ENCODE results near the gene KCNMA1.

KCNMA1 gene

GRCh38 chr10:77492368-77492994 is 145.1 kb downstream of the KCNMA1 start:
- H3K79me1 ChIP-seq (ENCODE audit: low read depth, low read length): no peaks in the 10 kb centered on the region
- no peaks in the 10 kb centered on the region for H3K9me3 ChIP-seq (replicated peaks in 1 of 2; ENCODE audit: control insufficient read depth in 2 of 2, insufficient read depth in 1 of 2, low read depth in 1 of 2, low read length in 2 of 2)
- no peak overlapping the region for H2BK12ac ChIP-seq (ENCODE audit: low read length)
- no CpG with 5 or more reads among the region's 4 CpGs for WGBS, 2 donors (ENCODE audit: extremely low coverage in 2 of 2, insufficient read length in 2 of 2, insufficient replicate concordance in 1 of 2)
- DNase-seq (ENCODE audit: low spot score): no peak
- H2BK120ac ChIP-seq (ENCODE audit: low read depth, low read length): no peak overlapping the region
- H3K4me1 ChIP-seq (ENCODE audit: control insufficient read depth in 2 of 2, insufficient read depth in 1 of 2, low read depth in 1 of 2, low read length in 2 of 2): peaks cover 3 to 8% of the 10 kb centered on the region in 2 donors
- H3K4me2 ChIP-seq (ENCODE audit: insufficient read depth, low read length, poor library complexity, severe bottlenecking): no peak overlapping the region
- no peak overlapping the region for H4K91ac ChIP-seq (ENCODE audit: low read depth, low read length, poor library complexity)
- no peaks in the 10 kb centered on the region for H3K27me3 ChIP-seq (ENCODE audit: control insufficient read depth in 3 of 3, insufficient read depth in 3 of 3, low read depth in 1 of 3, low read length in 3 of 3)
- H3K18ac ChIP-seq (ENCODE audit: low read length): no peak overlapping the region
- no peak overlapping the region for H3K4me3 ChIP-seq (ENCODE audit: low read length in 2 of 2)
- no peak overlapping the region for H4K8ac ChIP-seq (ENCODE audit: low read depth, low read length)
- no peak overlapping the region for H2AFZ ChIP-seq (ENCODE audit: low read length)
- no peak overlapping the region for H2BK5ac ChIP-seq (ENCODE audit: low read length)
- no peaks in the 10 kb centered on the region for H3K36me3 ChIP-seq (replicated peaks in 1 of 2; ENCODE audit: control insufficient read depth in 2 of 2, insufficient read depth in 2 of 2, low read length in 2 of 2)
- H3K4ac ChIP-seq (ENCODE audit: low read length): no peak overlapping the region
- no peak overlapping the region for H3K27ac ChIP-seq (replicated peaks; ENCODE audit: low read length)
- no peak overlapping the region for H2BK15ac ChIP-seq (ENCODE audit: low read length)
- no peak overlapping the region for H3K14ac ChIP-seq (ENCODE audit: low read length)
- no peak overlapping the region for H3K9ac ChIP-seq (ENCODE audit: low read depth, low read length, poor library complexity)
- H2AK5ac ChIP-seq (ENCODE audit: low read depth, low read length): no peak overlapping the region
- no peak overlapping the region for H3K23ac ChIP-seq (ENCODE audit: low read depth, low read length, poor library complexity)

GRCh38 chr10:77490534-77491314 is 146.9 kb downstream of the KCNMA1 start:
- no peaks in the 10 kb centered on the region for H3K4me1 ChIP-seq (ENCODE audit: control insufficient read depth in 2 of 2, insufficient read depth in 1 of 2, low read depth in 1 of 2, low read length in 2 of 2)
- H3K4me3 ChIP-seq (ENCODE audit: low read length in 2 of 2): no peak overlapping the region
- no peaks in the 10 kb centered on the region for H3K36me3 ChIP-seq (replicated peaks in 1 of 2; ENCODE audit: control insufficient read depth in 2 of 2, insufficient read depth in 2 of 2, low read length in 2 of 2)
- H3K18ac ChIP-seq (ENCODE audit: low read length): no peak overlapping the region
- H2BK120ac ChIP-seq (ENCODE audit: low read depth, low read length): no peak overlapping the region
- H3K79me1 ChIP-seq (ENCODE audit: low read depth, low read length): no peaks in the 10 kb centered on the region
- DNase-seq (ENCODE audit: low spot score): no peak
- no peak overlapping the region for H2BK15ac ChIP-seq (ENCODE audit: low read length)
- no CpG with 5 or more reads among the region's 6 CpGs for WGBS, 2 donors (ENCODE audit: extremely low coverage in 2 of 2, insufficient read length in 2 of 2, insufficient replicate concordance in 1 of 2)
- no peak overlapping the region for H2BK12ac ChIP-seq (ENCODE audit: low read length)
- H2BK5ac ChIP-seq (ENCODE audit: low read length): no peak overlapping the region
- H3K4ac ChIP-seq (ENCODE audit: low read length): no peak overlapping the region
- H3K23ac ChIP-seq (ENCODE audit: low read depth, low read length, poor library complexity): no peak overlapping the region
- no peaks in the 10 kb centered on the region for H3K27me3 ChIP-seq (ENCODE audit: control insufficient read depth in 3 of 3, insufficient read depth in 3 of 3, low read depth in 1 of 3, low read length in 3 of 3)
- H3K27ac ChIP-seq (replicated peaks; ENCODE audit: low read length): no peak overlapping the region
- H2AK5ac ChIP-seq (ENCODE audit: low read depth, low read length): no peak overlapping the region
- H4K8ac ChIP-seq (ENCODE audit: low read depth, low read length): no peak overlapping the region
- no peak overlapping the region for H4K91ac ChIP-seq (ENCODE audit: low read depth, low read length, poor library complexity)
- H3K9me3 ChIP-seq (replicated peaks in 1 of 2; ENCODE audit: control insufficient read depth in 2 of 2, insufficient read depth in 1 of 2, low read depth in 1 of 2, low read length in 2 of 2): no peaks in the 10 kb centered on the region
- no peak overlapping the region for H3K9ac ChIP-seq (ENCODE audit: low read depth, low read length, poor library complexity)
- H2AFZ ChIP-seq (ENCODE audit: low read length): no peak overlapping the region
- no peak overlapping the region for H3K14ac ChIP-seq (ENCODE audit: low read length)
- H3K4me2 ChIP-seq (ENCODE audit: insufficient read depth, low read length, poor library complexity, severe bottlenecking): no peak overlapping the region

- Histone ChIP-seq H3K9me3 (replicated peaks in 1 of 2; ENCODE audit: control insufficient read depth in 2 of 2, insufficient read depth in 1 of 2, low read depth in 1 of 2, low read length in 2 of 2) (no peaks in the 10 kb centered on the region), H3K9ac (ENCODE audit: low read depth, low read length, poor library complexity) (no peak overlapping the region), H2BK15ac (ENCODE audit: low read length) (no peak overlapping the region), H2BK120ac (ENCODE audit: low read depth, low read length) (no peak overlapping the region), H3K79me1 (ENCODE audit: low read depth, low read length) (no peaks in the 10 kb centered on the region), H3K4me2 (ENCODE audit: insufficient read depth, low read length, poor library complexity, severe bottlenecking) (no peak overlapping the region), H2AFZ (ENCODE audit: low read length) (no peak overlapping the region), H3K27ac (replicated peaks; ENCODE audit: low read length) (no peak overlapping the region), H2AK5ac (ENCODE audit: low read depth, low read length) (no peak overlapping the region), H3K4me1 (ENCODE audit: control insufficient read depth in 2 of 2, insufficient read depth in 1 of 2, low read depth in 1 of 2, low read length in 2 of 2) (peaks cover 0 to 15% of the 10 kb centered on the region in 2 donors), H3K23ac (ENCODE audit: low read depth, low read length, poor library complexity) (no peak overlapping the region), H4K91ac (ENCODE audit: low read depth, low read length, poor library complexity) (no peak overlapping the region), H2BK5ac (ENCODE audit: low read length) (no peak overlapping the region), H2BK12ac (ENCODE audit: low read length) (no peak overlapping the region), H3K14ac (ENCODE audit: low read length) (no peak overlapping the region), H3K27me3 (ENCODE audit: control insufficient read depth in 3 of 3, insufficient read depth in 3 of 3, low read depth in 1 of 3, low read length in 3 of 3) (no peaks in the 10 kb centered on the region), H3K36me3 (replicated peaks in 1 of 2; ENCODE audit: control insufficient read depth in 2 of 2, insufficient read depth in 2 of 2, low read length in 2 of 2) (no peaks in the 10 kb centered on the region), H3K4me3 (ENCODE audit: low read length in 2 of 2) (no peak overlapping the region), H3K4ac (ENCODE audit: low read length) (no peak overlapping the region), H4K8ac (ENCODE audit: low read depth, low read length) (no peak overlapping the region), H3K18ac (ENCODE audit: low read length) (no peak overlapping the region)
- DNase-seq (ENCODE audit: low spot score): no peak
- no CpG with 5 or more reads among the region's 3 CpGs for WGBS, 2 donors (ENCODE audit: extremely low coverage in 2 of 2, insufficient read length in 2 of 2, insufficient replicate concordance in 1 of 2)
Observed at GRCh38 chr10:77486517-77486916, 151.1 kb downstream of the KCNMA1 start.

- Histone ChIP-seq H3K4ac (ENCODE audit: low read length) (no peak overlapping the region), H3K23ac (ENCODE audit: low read depth, low read length, poor library complexity) (no peak overlapping the region), H2BK15ac (ENCODE audit: low read length) (no peak overlapping the region), H3K18ac (ENCODE audit: low read length) (no peak overlapping the region), H2AK5ac (ENCODE audit: low read depth, low read length) (no peak overlapping the region), H3K36me3 (replicated peaks in 1 of 2; ENCODE audit: control insufficient read depth in 2 of 2, insufficient read depth in 2 of 2, low read length in 2 of 2) (no peaks in the 10 kb centered on the region), H2BK5ac (ENCODE audit: low read length) (no peak overlapping the region), H2BK12ac (ENCODE audit: low read length) (no peak overlapping the region), H3K14ac (ENCODE audit: low read length) (no peak overlapping the region), H4K8ac (ENCODE audit: low read depth, low read length) (no peak overlapping the region), H3K9me3 (replicated peaks in 1 of 2; ENCODE audit: control insufficient read depth in 2 of 2, insufficient read depth in 1 of 2, low read depth in 1 of 2, low read length in 2 of 2) (no peaks in the 10 kb centered on the region), H3K27ac (replicated peaks; ENCODE audit: low read length) (no peak overlapping the region), H3K9ac (ENCODE audit: low read depth, low read length, poor library complexity) (no peak overlapping the region), H3K79me1 (ENCODE audit: low read depth, low read length) (no peaks in the 10 kb centered on the region), H3K27me3 (ENCODE audit: control insufficient read depth in 3 of 3, insufficient read depth in 3 of 3, low read depth in 1 of 3, low read length in 3 of 3) (no peaks in the 10 kb centered on the region), H2BK120ac (ENCODE audit: low read depth, low read length) (no peak overlapping the region), H3K4me3 (ENCODE audit: low read length in 2 of 2) (no peak overlapping the region), H3K4me1 (ENCODE audit: control insufficient read depth in 2 of 2, insufficient read depth in 1 of 2, low read depth in 1 of 2, low read length in 2 of 2) (peaks cover 0 to 15% of the 10 kb centered on the region in 2 donors), H2AFZ (ENCODE audit: low read length) (no peak overlapping the region), H3K4me2 (ENCODE audit: insufficient read depth, low read length, poor library complexity, severe bottlenecking) (no peak overlapping the region), H4K91ac (ENCODE audit: low read depth, low read length, poor library complexity) (no peak overlapping the region)
- no CpG with 5 or more reads among the region's 2 CpGs for WGBS, 2 donors (ENCODE audit: extremely low coverage in 2 of 2, insufficient read length in 2 of 2, insufficient replicate concordance in 1 of 2)
- no peak for DNase-seq (ENCODE audit: low spot score)
Observed at GRCh38 chr10:77485847-77486246, 151.8 kb downstream of the KCNMA1 start.

All from neuronal stem cell (in vitro differentiated cells).